Hepatocyte (in vitro differentiated cells): Measurements from ENCODE around the gene CCER1.

Experiments used
- EZH2 ChIP-seq: fragments of 200-600 bp; sonication (generic); IDR thresholded peaks from 2 replicates; pipeline ENCODE4 v1.6.1; 2016; ENCODE audit warnings: antibody characterized with exemption, mild to moderate bottlenecking, borderline replicate concordance
- EZH2phosphoT487 ChIP-seq: fragments of 200-600 bp; sonication (generic); IDR thresholded peaks from one replicate; pipeline ENCODE4 v1.6.1; 2018; ENCODE audit warnings: antibody characterized with exemption, mild to moderate bottlenecking, low read depth, moderate library complexity; ENCODE audit not compliant: unreplicated experiment, severe bottlenecking
- TF ChIP-seq, protein P1 (sequence below): fragments of 200-600 bp; sonication (generic); IDR thresholded peaks from 2 replicates; pipeline ENCODE4 v1.5.1; 2016; ENCODE audit warnings: antibody characterized with exemption, mild to moderate bottlenecking; ENCODE audit not compliant: poor library complexity

DNA sequence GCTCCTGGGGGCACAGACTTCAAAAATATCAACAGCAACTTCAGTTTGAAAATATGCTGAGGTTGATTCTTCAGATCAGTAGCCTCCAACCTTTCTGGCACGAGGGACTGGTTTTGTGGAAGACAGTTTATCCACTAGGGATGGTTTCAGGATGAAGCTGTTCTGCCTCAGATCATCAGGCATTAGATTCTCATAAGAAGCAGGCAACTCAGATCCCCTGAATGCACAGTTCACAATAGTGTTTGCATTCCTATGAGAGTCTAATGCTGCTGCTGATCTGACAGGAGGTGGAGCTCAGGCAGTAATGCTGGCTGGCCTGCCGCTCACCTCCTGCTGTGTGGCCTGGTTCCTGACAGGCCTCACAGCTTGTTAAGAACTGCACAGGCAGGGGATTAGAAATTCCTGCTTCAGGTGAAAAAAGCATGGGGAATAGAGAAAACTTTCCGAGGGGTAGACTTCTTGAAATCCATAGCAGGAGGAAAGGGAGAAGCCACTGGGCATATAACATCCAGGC lies 37.0 kb upstream of the CCER1 start:
- TF ChIP-seq, protein P1, sequence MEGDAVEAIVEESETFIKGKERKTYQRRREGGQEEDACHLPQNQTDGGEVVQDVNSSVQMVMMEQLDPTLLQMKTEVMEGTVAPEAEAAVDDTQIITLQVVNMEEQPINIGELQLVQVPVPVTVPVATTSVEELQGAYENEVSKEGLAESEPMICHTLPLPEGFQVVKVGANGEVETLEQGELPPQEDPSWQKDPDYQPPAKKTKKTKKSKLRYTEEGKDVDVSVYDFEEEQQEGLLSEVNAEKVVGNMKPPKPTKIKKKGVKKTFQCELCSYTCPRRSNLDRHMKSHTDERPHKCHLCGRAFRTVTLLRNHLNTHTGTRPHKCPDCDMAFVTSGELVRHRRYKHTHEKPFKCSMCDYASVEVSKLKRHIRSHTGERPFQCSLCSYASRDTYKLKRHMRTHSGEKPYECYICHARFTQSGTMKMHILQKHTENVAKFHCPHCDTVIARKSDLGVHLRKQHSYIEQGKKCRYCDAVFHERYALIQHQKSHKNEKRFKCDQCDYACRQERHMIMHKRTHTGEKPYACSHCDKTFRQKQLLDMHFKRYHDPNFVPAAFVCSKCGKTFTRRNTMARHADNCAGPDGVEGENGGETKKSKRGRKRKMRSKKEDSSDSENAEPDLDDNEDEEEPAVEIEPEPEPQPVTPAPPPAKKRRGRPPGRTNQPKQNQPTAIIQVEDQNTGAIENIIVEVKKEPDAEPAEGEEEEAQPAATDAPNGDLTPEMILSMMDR, result no peak
- TF ChIP-seq EZH2, result no peak
- no peak for TF ChIP-seq EZH2phosphoT487
